ENCODE measurements around the gene SAP130.

DNA sequence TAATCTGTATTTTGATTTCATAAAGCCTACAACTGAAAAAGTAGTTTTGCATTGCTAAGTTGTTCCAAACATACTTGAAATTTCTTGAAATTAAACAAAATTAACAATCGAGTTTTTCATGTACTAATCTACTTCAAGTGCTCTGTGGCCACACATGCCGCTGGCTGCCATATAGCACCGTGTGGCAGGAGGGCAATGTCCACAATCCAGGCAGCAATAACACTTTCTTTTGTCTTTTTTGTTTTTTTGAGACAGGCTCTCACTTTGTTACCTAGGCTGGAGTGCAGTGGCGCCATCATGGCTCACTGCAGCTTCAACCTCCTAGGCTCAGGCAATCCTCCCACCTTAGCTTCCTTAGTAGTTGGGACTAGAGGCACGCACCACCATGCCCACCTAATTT is 36.1 kb downstream of the SAP130 start:
- TF ChIP-seq, protein P1, sequence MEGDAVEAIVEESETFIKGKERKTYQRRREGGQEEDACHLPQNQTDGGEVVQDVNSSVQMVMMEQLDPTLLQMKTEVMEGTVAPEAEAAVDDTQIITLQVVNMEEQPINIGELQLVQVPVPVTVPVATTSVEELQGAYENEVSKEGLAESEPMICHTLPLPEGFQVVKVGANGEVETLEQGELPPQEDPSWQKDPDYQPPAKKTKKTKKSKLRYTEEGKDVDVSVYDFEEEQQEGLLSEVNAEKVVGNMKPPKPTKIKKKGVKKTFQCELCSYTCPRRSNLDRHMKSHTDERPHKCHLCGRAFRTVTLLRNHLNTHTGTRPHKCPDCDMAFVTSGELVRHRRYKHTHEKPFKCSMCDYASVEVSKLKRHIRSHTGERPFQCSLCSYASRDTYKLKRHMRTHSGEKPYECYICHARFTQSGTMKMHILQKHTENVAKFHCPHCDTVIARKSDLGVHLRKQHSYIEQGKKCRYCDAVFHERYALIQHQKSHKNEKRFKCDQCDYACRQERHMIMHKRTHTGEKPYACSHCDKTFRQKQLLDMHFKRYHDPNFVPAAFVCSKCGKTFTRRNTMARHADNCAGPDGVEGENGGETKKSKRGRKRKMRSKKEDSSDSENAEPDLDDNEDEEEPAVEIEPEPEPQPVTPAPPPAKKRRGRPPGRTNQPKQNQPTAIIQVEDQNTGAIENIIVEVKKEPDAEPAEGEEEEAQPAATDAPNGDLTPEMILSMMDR (IDR thresholded peaks at IDR 0.05) = no peak
- no peak for TF ChIP-seq POLR2A (IDR thresholded peaks at IDR 0.05)

All from adrenal gland (tissue), 5 donors.